DMS153 (cell line): ENCODE measurements around the gene PPARD.
"Not testable (repeated sequence)": the region's sequence is repeated elsewhere in the genome, so short reads cannot be mapped to it uniquely, and the experiment has no call there.

Experiments used
- DNase-seq: peaks from one replicate; lab custom pipeline; 2025; lab: John Stamatoyannopoulos, UW

Gene PPARD

GRCh38 chr6:35381132-35381531, 38.8 kb downstream of the PPARD start:
- DNase-seq = no peak

GRCh38 chr6:35382015-35382414, 39.7 kb downstream of the PPARD start:
- no peak for DNase-seq

GRCh38 chr6:35385457-35386202, 43.3 kb downstream of the PPARD start:
- DNase-seq = peak; percentile 5

- DNase-seq = no peak
These were observed 44.6 kb downstream of the PPARD start for GRCh38 chr6:35386989-35387388.

GRCh38 chr6:35388030-35388429, 45.7 kb downstream of the PPARD start:
- DNase-seq = no peak

GRCh38 chr6:35388772-35389352, 46.5 kb downstream of the PPARD start:
- DNase-seq = no peak

GRCh38 chr6:35389386-35389785, 47.0 kb downstream of the PPARD start:
- DNase-seq = not testable (repeated sequence)

- no peak for DNase-seq
These were observed 49.0 kb downstream of the PPARD start for GRCh38 chr6:35391240-35391968.

GRCh38 chr6:35392111-35392702, 49.8 kb downstream of the PPARD start:
- peak; percentile 72 for DNase-seq

- DNase-seq = no peak
These were observed 50.7 kb downstream of the PPARD start for GRCh38 chr6:35392773-35393672.

GRCh38 chr6:35396991-35397390, 54.6 kb downstream of the PPARD start:
- no peak for DNase-seq

GRCh38 chr6:35397806-35398418, 55.6 kb downstream of the PPARD start:
- DNase-seq = no peak

GRCh38 chr6:35398526-35398925, 56.2 kb downstream of the PPARD start:
- DNase-seq = no peak

- DNase-seq = no peak
These were observed 57.8 kb downstream of the PPARD start for GRCh38 chr6:35400111-35400510.

- peak; percentile 6 for DNase-seq
These were observed 58.5 kb downstream of the PPARD start for GRCh38 chr6:35400901-35401311.

- no peak for DNase-seq
These were observed 59.2 kb downstream of the PPARD start for GRCh38 chr6:35401514-35401913.

GRCh38 chr6:35402136-35402855, 59.9 kb downstream of the PPARD start:
- no peak for DNase-seq

GRCh38 chr6:35402856-35403191, 60.5 kb downstream of the PPARD start:
- no peak for DNase-seq

GRCh38 chr6:35403544-35404442, 61.4 kb downstream of the PPARD start:
- DNase-seq = no peak
